Caco-2 (cell line): ENCODE measurements around the gene OR2T11. TPM values are rescaled to one million over a fixed set of nuclear protein-coding genes. Genes with fewer than 3 reads are reported as not detected.

ENCODE experiments used
- BruUV-seq: library from RNA; stranded (reverse); fragments of 400-500 nt; replicated peaks from 2 replicates; lab custom pipeline; 2021; lab: Mats Ljungman, UMichigan
- CTCF ChIA-PET: fragments of 300-600 bp; sonication (Branson Sonifier 250); formaldehyde crosslinking; loops from one replicate; lab custom pipeline; 2022; ENCODE audit warnings: antibody characterized with exemption; lab: Charles Lee
- POLR2A ChIA-PET: fragments of 300-600 bp; sonication (Branson Sonifier 250); formaldehyde crosslinking; loops from one replicate; lab custom pipeline; 2022; ENCODE audit warnings: antibody characterized with exemption; lab: Charles Lee
- DNase-seq, 2 experiments: peaks; one replicate each; pipeline versions ENCODE4 v3.0.0 to v3.0.0-alpha.2; 2020 to 2022
- H3K27me3 ChIP-seq: replicated peaks from 2 replicates; pipeline ENCODE4 v1.6.0; 2011; ENCODE audit warnings: low read length; ENCODE audit not compliant: control insufficient read depth, insufficient read depth
- H3K36me3 ChIP-seq: 2 replicates; pipeline ENCODE4 v1.5.1; 2011; ENCODE audit warnings: low read length; ENCODE audit not compliant: control insufficient read depth, insufficient read depth
- H3K4me1 ChIP-seq: fragments of 250-450 bp; sonication (Bioruptor Pico); 2 replicates; pipeline ENCODE4 v1.5.1; 2020; ENCODE audit warnings: mild to moderate bottlenecking
- H3K4me3 ChIP-seq: 2 replicates; pipeline ENCODE4 v1.5.1; 2011; ENCODE audit warnings: low read depth, mild to moderate bottlenecking, control low read depth, low read length
- H3K9me3 ChIP-seq: fragments of 250-450 bp; sonication (Bioruptor Pico); 2 replicates; pipeline ENCODE4 v1.5.1; 2020; ENCODE audit warnings: mild to moderate bottlenecking, moderate library complexity
- H3K27ac Mint-ChIP-seq: one replicate; pipeline ENCODE4 v1.8.0; 2022; ENCODE audit warnings: mixed read lengths; ENCODE audit not compliant: unreplicated experiment
- H3K27me3 Mint-ChIP-seq: one replicate; pipeline ENCODE4 v1.8.0; 2022; ENCODE audit warnings: mixed read lengths; ENCODE audit not compliant: insufficient read depth, unreplicated experiment
- H3K36me3 Mint-ChIP-seq: one replicate; pipeline ENCODE4 v1.8.0; 2022; ENCODE audit warnings: mild to moderate bottlenecking, mixed read lengths; ENCODE audit not compliant: insufficient read depth, unreplicated experiment
- H3K4me1 Mint-ChIP-seq: one replicate; pipeline ENCODE4 v1.8.0; 2022; ENCODE audit warnings: low read depth, mixed read lengths; ENCODE audit not compliant: unreplicated experiment
- H3K4me3 Mint-ChIP-seq: one replicate; pipeline ENCODE4 v1.8.0; 2022; ENCODE audit warnings: mild to moderate bottlenecking, moderate library complexity, mixed read lengths; ENCODE audit not compliant: unreplicated experiment
- H3K9me3 Mint-ChIP-seq: one replicate; pipeline ENCODE4 v1.8.0; 2022; ENCODE audit warnings: mixed read lengths; ENCODE audit not compliant: unreplicated experiment
- intact Hi-C: fragments of 100-400 bp; cut with micrococcal nuclease; formaldehyde crosslinking; loops from one replicate; pipeline ENCODE4 v1.10.0; 2022; ENCODE audit not compliant: unreplicated experiment
- total RNA-seq: library from RNA; stranded (reverse); gene quantifications from 2 replicates; pipeline ENCODE4 v1.2.3, GENCODE V29; 2022
- TF ChIP-seq, protein P1 (sequence below), 2 experiments: fragments of 200-600 bp in 1 of 2; IDR thresholded peaks; 1 replicate in 1 of 2; 2 replicates in 1 of 2; pipeline versions ENCODE4 v1.5.1 to v1.8.0; 2011 to 2022; ENCODE audit warnings: antibody characterized with exemption in 1 of 2, control low read depth in 1 of 2, inconsistent platforms in 1 of 2, low read depth in 1 of 2, low read length in 1 of 2, mild to moderate bottlenecking in 1 of 2, moderate library complexity in 1 of 2; ENCODE audit not compliant: insufficient read depth in 1 of 2, severe bottlenecking in 1 of 2, unreplicated experiment in 1 of 2

OR2T11 gene
- total RNA-seq, 1 experiment from 2014 or later: not detected

- no peaks in the 10 kb centered on the region for H3K36me3 ChIP-seq
- no peaks in the 10 kb centered on the region for H3K9me3 Mint-ChIP-seq
- POLR2A ChIA-PET: no interaction called here
- DNase-seq: no peak
- CTCF ChIA-PET: no interaction called here
- H3K4me3 ChIP-seq: no peak overlapping the region
- no peaks in the 10 kb centered on the region for H3K9me3 ChIP-seq
- TF ChIP-seq, protein P1, sequence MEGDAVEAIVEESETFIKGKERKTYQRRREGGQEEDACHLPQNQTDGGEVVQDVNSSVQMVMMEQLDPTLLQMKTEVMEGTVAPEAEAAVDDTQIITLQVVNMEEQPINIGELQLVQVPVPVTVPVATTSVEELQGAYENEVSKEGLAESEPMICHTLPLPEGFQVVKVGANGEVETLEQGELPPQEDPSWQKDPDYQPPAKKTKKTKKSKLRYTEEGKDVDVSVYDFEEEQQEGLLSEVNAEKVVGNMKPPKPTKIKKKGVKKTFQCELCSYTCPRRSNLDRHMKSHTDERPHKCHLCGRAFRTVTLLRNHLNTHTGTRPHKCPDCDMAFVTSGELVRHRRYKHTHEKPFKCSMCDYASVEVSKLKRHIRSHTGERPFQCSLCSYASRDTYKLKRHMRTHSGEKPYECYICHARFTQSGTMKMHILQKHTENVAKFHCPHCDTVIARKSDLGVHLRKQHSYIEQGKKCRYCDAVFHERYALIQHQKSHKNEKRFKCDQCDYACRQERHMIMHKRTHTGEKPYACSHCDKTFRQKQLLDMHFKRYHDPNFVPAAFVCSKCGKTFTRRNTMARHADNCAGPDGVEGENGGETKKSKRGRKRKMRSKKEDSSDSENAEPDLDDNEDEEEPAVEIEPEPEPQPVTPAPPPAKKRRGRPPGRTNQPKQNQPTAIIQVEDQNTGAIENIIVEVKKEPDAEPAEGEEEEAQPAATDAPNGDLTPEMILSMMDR (IDR thresholded peaks at IDR 0.05; ENCODE audit: insufficient read depth in 1 of 2, low read depth in 1 of 2, low read length in 1 of 2, severe bottlenecking in 1 of 2, unreplicated experiment in 1 of 2): no peak
- H3K36me3 Mint-ChIP-seq: no peaks in the 10 kb centered on the region
- H3K27ac Mint-ChIP-seq: no peak overlapping the region
- H3K27me3 ChIP-seq: no peaks in the 10 kb centered on the region
- no TSS peak for BruUV-seq
- H3K4me1 ChIP-seq: no peaks in the 10 kb centered on the region
- H3K27me3 Mint-ChIP-seq: no peaks in the 10 kb centered on the region
- intact Hi-C loops: no loop called here
- H3K4me1 Mint-ChIP-seq: no peaks in the 10 kb centered on the region
- no peak overlapping the region for H3K4me3 Mint-ChIP-seq
Observed at GRCh38 chr1:248627971-248628844, 6.7 kb downstream of the OR2T11 start.

GRCh38 chr1:248625971-248626370 is 8.9 kb downstream of the OR2T11 start:
- H3K27me3 ChIP-seq: no peaks in the 10 kb centered on the region
- no peak overlapping the region for H3K4me3 Mint-ChIP-seq
- H3K4me3 ChIP-seq: no peak overlapping the region
- no peaks in the 10 kb centered on the region for H3K36me3 ChIP-seq
- TF ChIP-seq, protein P1 (IDR thresholded peaks at IDR 0.05; ENCODE audit: insufficient read depth in 1 of 2, low read depth in 1 of 2, low read length in 1 of 2, severe bottlenecking in 1 of 2, unreplicated experiment in 1 of 2): no peak
- BruUV-seq: no TSS peak
- DNase-seq: no peak
- H3K4me1 Mint-ChIP-seq: no peaks in the 10 kb centered on the region
- intact Hi-C loops: no loop called here
- ChIA-PET CTCF (interaction anchor here (0.6 kb wide), 1 partner anchor 1282 kb away, joined by 5 read pairs; no protein-coding TSS in a partner anchor), POLR2A (no interaction called here)
- no peaks in the 10 kb centered on the region for H3K9me3 Mint-ChIP-seq
- H3K9me3 ChIP-seq: no peaks in the 10 kb centered on the region
- H3K36me3 Mint-ChIP-seq: no peaks in the 10 kb centered on the region
- H3K27me3 Mint-ChIP-seq: peaks cover 3% of the 10 kb centered on the region
- no peak overlapping the region for H3K27ac Mint-ChIP-seq
- H3K4me1 ChIP-seq: no peaks in the 10 kb centered on the region

- no peak for DNase-seq
- ChIA-PET POLR2A (no interaction called here), CTCF (interaction anchor here (0.6 kb wide), 1 partner anchor 1281 kb away, joined by 5 read pairs; no protein-coding TSS in a partner anchor)
- H3K27me3 ChIP-seq: no peaks in the 10 kb centered on the region
- Mint-ChIP-seq H3K36me3 (no peaks in the 10 kb centered on the region), H3K27ac (no peak overlapping the region), H3K4me3 (no peak overlapping the region), H3K4me1 (no peaks in the 10 kb centered on the region), H3K9me3 (no peaks in the 10 kb centered on the region), H3K27me3 (peaks cover 3% of the 10 kb centered on the region)
- no peaks in the 10 kb centered on the region for H3K4me1 ChIP-seq
- no peaks in the 10 kb centered on the region for H3K9me3 ChIP-seq
- BruUV-seq: no TSS peak
- intact Hi-C loops: no loop called here
- H3K4me3 ChIP-seq: no peak overlapping the region
- TF ChIP-seq, protein P1 (IDR thresholded peaks at IDR 0.05; ENCODE audit: insufficient read depth in 1 of 2, low read depth in 1 of 2, low read length in 1 of 2, severe bottlenecking in 1 of 2, unreplicated experiment in 1 of 2): no peak
- no peaks in the 10 kb centered on the region for H3K36me3 ChIP-seq
Observed at GRCh38 chr1:248625166-248625565, 9.7 kb downstream of the OR2T11 start.
